Effector memory CD4-positive, alpha-beta T cell (primary cell): ENCODE data around the gene HECTD2.

Experiments used
- DNase-seq, 3 donors: peaks; one replicate each; pipeline ENCODE4 v3.0.0-alpha.2; 2020
- H3K27ac ChIP-seq: 2 replicates; pipeline ENCODE4 v1.7.0; 2013; ENCODE audit warnings: mild to moderate bottlenecking, low read length, moderate library complexity; ENCODE audit not compliant: insufficient read depth, poor library complexity, severe bottlenecking
- H3K27me3 ChIP-seq: replicated peaks from 2 replicates; pipeline ENCODE4 v1.7.0; 2013; ENCODE audit warnings: mild to moderate bottlenecking, low read length; ENCODE audit not compliant: insufficient read depth, control insufficient read depth, poor library complexity, severe bottlenecking
- H3K36me3 ChIP-seq: 2 replicates; pipeline ENCODE4 v1.7.0; 2013; ENCODE audit warnings: mild to moderate bottlenecking, low read length, moderate library complexity; ENCODE audit not compliant: control insufficient read depth, insufficient read depth
- H3K4me1 ChIP-seq: 2 replicates; pipeline ENCODE4 v1.7.0; 2013; ENCODE audit warnings: low read length, mild to moderate bottlenecking; ENCODE audit not compliant: control insufficient read depth, insufficient read depth, poor library complexity, severe bottlenecking
- H3K4me3 ChIP-seq: 2 replicates; pipeline ENCODE4 v1.7.0; 2013; ENCODE audit warnings: low read length, low read depth, mild to moderate bottlenecking; ENCODE audit not compliant: insufficient read depth, poor library complexity, severe bottlenecking
- H3K9me3 ChIP-seq: 2 replicates; pipeline ENCODE4 v1.7.0; 2013; ENCODE audit warnings: mild to moderate bottlenecking, low read length, moderate library complexity; ENCODE audit not compliant: control insufficient read depth

HECTD2 gene

DNA sequence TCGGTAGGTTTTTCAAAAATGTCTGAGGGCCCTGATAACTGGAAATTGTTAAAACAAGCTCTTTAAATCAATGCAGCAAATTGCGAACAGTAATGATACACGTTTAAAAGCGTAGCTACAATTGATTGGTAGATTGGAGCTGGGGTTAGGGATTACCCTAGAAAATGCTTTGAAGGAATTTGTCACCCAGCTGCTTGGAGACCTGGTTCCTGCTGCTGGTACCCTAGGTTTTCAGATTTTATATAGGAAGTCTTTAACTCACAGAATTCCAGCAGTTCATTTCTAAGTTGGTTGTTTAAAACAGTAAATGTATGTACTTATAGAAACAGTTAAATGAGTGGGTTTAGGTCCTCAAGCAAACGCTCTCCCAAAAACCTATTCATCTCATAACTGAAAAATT, 1.5 kb downstream of the HECTD2 start:
- Histone ChIP-seq H3K4me1 (peaks cover 4% of the 10 kb centered on the region), H3K36me3 (no peaks in the 10 kb centered on the region), H3K27me3 (no peaks in the 10 kb centered on the region), H3K9me3 (no peaks in the 10 kb centered on the region), H3K4me3 (no peak overlapping the region), H3K27ac (no peak overlapping the region)
- no peak for DNase-seq

GRCh38 chr10:91412354-91413087, 2.4 kb downstream of the HECTD2 start:
- Histone ChIP-seq H3K9me3 (no peaks in the 10 kb centered on the region), H3K27ac (no peak overlapping the region), H3K4me1 (peaks cover 4% of the 10 kb centered on the region), H3K4me3 (no peak overlapping the region), H3K36me3 (no peaks in the 10 kb centered on the region), H3K27me3 (no peaks in the 10 kb centered on the region)
- DNase-seq: no peak

GRCh38 chr10:91415816-91416215, 5.7 kb downstream of the HECTD2 start:
- no peak overlapping the region for H3K4me3 ChIP-seq
- no peaks in the 10 kb centered on the region for H3K27me3 ChIP-seq
- no peaks in the 10 kb centered on the region for H3K36me3 ChIP-seq
- no peaks in the 10 kb centered on the region for H3K4me1 ChIP-seq
- DNase-seq: no peak
- H3K9me3 ChIP-seq: no peaks in the 10 kb centered on the region
- no peak overlapping the region for H3K27ac ChIP-seq

DNA sequence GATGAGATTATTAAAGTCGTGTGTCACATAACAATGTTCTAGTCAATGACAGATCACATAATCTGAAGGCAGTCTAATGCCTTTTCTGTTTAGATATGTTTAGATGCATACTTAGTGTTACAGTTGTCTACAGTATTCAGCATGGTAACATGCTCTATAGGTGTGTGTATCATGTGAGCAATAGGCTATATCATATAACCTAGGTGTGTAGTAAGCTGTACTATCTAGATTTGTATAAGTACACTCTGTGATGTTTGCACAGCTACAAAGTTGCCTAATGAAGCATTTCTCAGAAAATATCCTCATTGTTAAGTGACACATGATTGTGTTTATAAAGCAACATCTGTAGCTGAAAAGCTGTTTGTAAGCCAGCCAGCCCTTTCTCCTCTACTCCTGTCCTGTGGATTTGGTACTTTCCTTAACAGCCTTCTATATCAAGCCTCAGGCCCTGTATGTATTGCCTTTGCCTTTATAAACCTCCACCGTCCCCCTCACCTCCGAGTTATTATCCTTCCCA, 6.3 kb downstream of the HECTD2 start:
- no peak overlapping the region for H3K4me3 ChIP-seq
- no peak for DNase-seq
- H3K4me1 ChIP-seq: no peaks in the 10 kb centered on the region
- no peaks in the 10 kb centered on the region for H3K9me3 ChIP-seq
- no peaks in the 10 kb centered on the region for H3K36me3 ChIP-seq
- H3K27me3 ChIP-seq: no peaks in the 10 kb centered on the region
- H3K27ac ChIP-seq: no peak overlapping the region

DNA sequence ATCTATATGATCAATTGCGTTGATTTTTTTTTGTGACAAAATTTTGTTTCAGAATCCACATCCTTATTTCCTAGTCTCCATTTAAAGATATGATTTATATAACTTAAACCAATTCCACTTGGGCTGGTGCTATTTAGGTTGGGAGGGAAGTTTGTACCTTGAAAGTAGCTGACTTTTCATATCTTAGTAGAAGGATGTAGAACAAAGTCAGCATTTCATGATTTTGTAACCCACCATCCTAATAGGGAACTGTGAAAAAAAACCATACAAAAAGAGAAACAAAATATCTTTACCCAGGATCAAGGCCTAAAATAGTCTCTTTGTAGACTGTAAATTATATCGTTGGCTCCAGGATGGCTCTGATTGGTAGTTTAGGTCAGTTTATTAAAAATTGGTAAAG, 8.3 kb downstream of the HECTD2 start:
- Histone ChIP-seq H3K27me3 (no peaks in the 10 kb centered on the region), H3K9me3 (no peaks in the 10 kb centered on the region), H3K27ac (no peak overlapping the region), H3K4me3 (no peak overlapping the region), H3K36me3 (no peaks in the 10 kb centered on the region), H3K4me1 (no peaks in the 10 kb centered on the region)
- no peak for DNase-seq

- no peaks in the 10 kb centered on the region for H3K9me3 ChIP-seq
Observed at GRCh38 chr10:91420868-91421267, 10.7 kb downstream of the HECTD2 start.

GRCh38 chr10:91422915-91423314, 12.8 kb downstream of the HECTD2 start:
- Histone ChIP-seq H3K36me3 (no peaks in the 10 kb centered on the region), H3K4me1 (no peaks in the 10 kb centered on the region), H3K4me3 (no peak overlapping the region), H3K27ac (no peak overlapping the region), H3K9me3 (no peaks in the 10 kb centered on the region), H3K27me3 (no peaks in the 10 kb centered on the region)
- no peak for DNase-seq

More at GRCh38 chr10:91420868-91421267, 10.7 kb downstream of the HECTD2 start:
- no peak overlapping the region for H3K4me3 ChIP-seq
- no peaks in the 10 kb centered on the region for H3K4me1 ChIP-seq
- no peak overlapping the region for H3K27ac ChIP-seq
- H3K27me3 ChIP-seq: no peaks in the 10 kb centered on the region
- no peaks in the 10 kb centered on the region for H3K36me3 ChIP-seq
- no peak for DNase-seq

- Histone ChIP-seq H3K27ac (no peak overlapping the region), H3K4me3 (no peak overlapping the region), H3K4me1 (no peaks in the 10 kb centered on the region), H3K27me3 (no peaks in the 10 kb centered on the region), H3K36me3 (no peaks in the 10 kb centered on the region), H3K9me3 (no peaks in the 10 kb centered on the region)
- no peak for DNase-seq
Observed at GRCh38 chr10:91424016-91424415, 13.9 kb downstream of the HECTD2 start.

- Histone ChIP-seq H3K4me3 (no peak overlapping the region), H3K27me3 (no peaks in the 10 kb centered on the region), H3K9me3 (no peaks in the 10 kb centered on the region), H3K4me1 (no peaks in the 10 kb centered on the region), H3K27ac (no peak overlapping the region), H3K36me3 (no peaks in the 10 kb centered on the region)
- no peak for DNase-seq
Observed at GRCh38 chr10:91432175-91432574, 22.0 kb downstream of the HECTD2 start.

DNA sequence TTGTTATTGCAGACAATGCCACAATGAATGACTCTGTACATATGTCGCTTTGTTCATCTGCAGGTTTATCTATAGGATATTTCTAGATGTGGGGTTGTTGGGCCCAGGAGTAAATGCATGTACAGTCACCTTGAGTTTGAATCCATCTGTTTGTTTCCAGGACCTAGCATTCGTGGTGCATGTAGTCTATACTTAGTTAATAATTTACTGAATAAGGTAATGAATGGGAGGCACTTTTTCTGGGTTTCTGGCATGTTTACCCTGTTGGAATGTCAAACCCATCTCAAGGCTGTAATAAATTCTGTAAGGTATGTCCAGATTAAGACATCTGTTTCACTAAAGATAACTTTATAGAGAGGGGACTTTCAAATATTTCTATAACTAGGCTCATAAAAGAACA, 23.5 kb downstream of the HECTD2 start:
- Histone ChIP-seq H3K4me3 (no peak overlapping the region), H3K36me3 (no peaks in the 10 kb centered on the region)

More for the DNA sequence above, 23.5 kb downstream of the HECTD2 start:
- no peak overlapping the region for H3K27ac ChIP-seq
- no peaks in the 10 kb centered on the region for H3K4me1 ChIP-seq
- H3K27me3 ChIP-seq: no peaks in the 10 kb centered on the region
- no peak for DNase-seq
- no peaks in the 10 kb centered on the region for H3K9me3 ChIP-seq
